Measurements from ENCODE around the gene PPP1R18.
"Not testable (repeated sequence)": the region's sequence is repeated elsewhere in the genome, so short reads cannot be mapped to it uniquely, and the experiment has no call there.

Gene PPP1R18

GRCh38 chr6:30724906-30725667, 38.6 kb upstream of the PPP1R18 start:
- no peak overlapping the region for H2AK5ac ChIP-seq (ENCODE audit: low read length)
- peaks cover 0 to 4% of the 10 kb centered on the region in 2 experiments for H3K4me1 ChIP-seq (ENCODE audit: control insufficient read depth in 1 of 2, insufficient read depth in 2 of 2, low read length in 2 of 2)
- H4K12ac ChIP-seq (ENCODE audit: low read depth, low read length): no peak overlapping the region
- H4K8ac ChIP-seq (ENCODE audit: low read depth, low read length): no peak overlapping the region
- H3K79me1 ChIP-seq (ENCODE audit: low read length): peaks cover 15% of the 10 kb centered on the region
- no peak overlapping the region for H3K9ac ChIP-seq (ENCODE audit: low read length)
- no peak overlapping the region for H3K4me3 ChIP-seq (ENCODE audit: low read depth, low read length)
- H3K23ac ChIP-seq (ENCODE audit: low read length): no peak overlapping the region
- no peak overlapping the region for H2BK5ac ChIP-seq (ENCODE audit: low read depth, low read length, poor library complexity)
- peaks cover 37 to 52% of the 10 kb centered on the region in 2 experiments for H3K36me3 ChIP-seq (ENCODE audit: control insufficient read depth in 1 of 2, insufficient read depth in 2 of 2, low read length in 2 of 2)
- peak overlapping the region; percentile 21 for H3K4me2 ChIP-seq (ENCODE audit: low read length)
- DNase-seq: no peak
- H3K14ac ChIP-seq (ENCODE audit: low read length): no peak overlapping the region
- WGBS (ENCODE audit: extremely low coverage, insufficient coverage, insufficient read length): no CpG with 5 or more reads among the region's 6 CpGs
- H3K4ac ChIP-seq (ENCODE audit: low read depth, low read length): no peak overlapping the region
- H2BK120ac ChIP-seq (ENCODE audit: insufficient read depth, low read length, poor library complexity): no peak overlapping the region
- H2AFZ ChIP-seq (ENCODE audit: insufficient read depth, low read length, poor library complexity): no peak overlapping the region
- H3K27ac ChIP-seq (ENCODE audit: low read depth, low read length): no peak overlapping the region
- no peak overlapping the region for H2BK12ac ChIP-seq (ENCODE audit: low read length)
- H3K9me3 ChIP-seq (ENCODE audit: insufficient read depth, low read depth, low read length): peaks cover 4% of the 10 kb centered on the region
- H3K27me3 ChIP-seq (ENCODE audit: insufficient read depth, low read length): no peaks in the 10 kb centered on the region
- peaks cover 14% of the 10 kb centered on the region for H3K79me2 ChIP-seq (ENCODE audit: control insufficient read depth, insufficient read depth, low read length, poor library complexity)
- no peak overlapping the region for H3K18ac ChIP-seq (ENCODE audit: low read length)
- no peak overlapping the region for H4K91ac ChIP-seq (ENCODE audit: low read depth, low read length)

- H3K27me3 ChIP-seq (ENCODE audit: insufficient read depth, low read length); H3K9me3 ChIP-seq (ENCODE audit: insufficient read depth, low read depth, low read length); H4K12ac ChIP-seq (ENCODE audit: low read depth, low read length); H2BK120ac ChIP-seq (ENCODE audit: insufficient read depth, low read length, poor library complexity); H3K14ac ChIP-seq (ENCODE audit: low read length); H3K27ac ChIP-seq (ENCODE audit: low read depth, low read length); H3K18ac ChIP-seq (ENCODE audit: low read length); H3K4me1 ChIP-seq (ENCODE audit: control insufficient read depth in 1 of 2, insufficient read depth in 2 of 2, low read length in 2 of 2); H2AFZ ChIP-seq (ENCODE audit: insufficient read depth, low read length, poor library complexity); H4K91ac ChIP-seq (ENCODE audit: low read depth, low read length); H2AK5ac ChIP-seq (ENCODE audit: low read length); H4K8ac ChIP-seq (ENCODE audit: low read depth, low read length); H3K23ac ChIP-seq (ENCODE audit: low read length); H3K4me2 ChIP-seq (ENCODE audit: low read length); DNase-seq; H2BK12ac ChIP-seq (ENCODE audit: low read length); H3K9ac ChIP-seq (ENCODE audit: low read length); H2BK5ac ChIP-seq (ENCODE audit: low read depth, low read length, poor library complexity): not testable (repeated sequence)
- H3K4ac ChIP-seq (ENCODE audit: low read depth, low read length): peak overlapping the region; percentile 8
- H3K4me3 ChIP-seq (ENCODE audit: low read depth, low read length): peak overlapping the region; percentile 39
- no CpG with 5 or more reads among the region's 29 CpGs for WGBS (ENCODE audit: extremely low coverage, insufficient coverage, insufficient read length)
- H3K79me1 ChIP-seq (ENCODE audit: low read length): peaks cover 20% of the 10 kb centered on the region
- peaks cover 17% of the 10 kb centered on the region for H3K79me2 ChIP-seq (ENCODE audit: control insufficient read depth, insufficient read depth, low read length, poor library complexity)
- peaks cover 33 to 44% of the 10 kb centered on the region in 2 experiments for H3K36me3 ChIP-seq (ENCODE audit: control insufficient read depth in 1 of 2, insufficient read depth in 2 of 2, low read length in 2 of 2)
These were observed 37.6 kb upstream of the PPP1R18 start for GRCh38 chr6:30723843-30724741.

GRCh38 chr6:30723159-30723842, 36.9 kb upstream of the PPP1R18 start:
- DNase-seq; H3K27me3 ChIP-seq (ENCODE audit: insufficient read depth, low read length); H4K91ac ChIP-seq (ENCODE audit: low read depth, low read length); H4K8ac ChIP-seq (ENCODE audit: low read depth, low read length); H3K9me3 ChIP-seq (ENCODE audit: insufficient read depth, low read depth, low read length); H2AK5ac ChIP-seq (ENCODE audit: low read length); H3K14ac ChIP-seq (ENCODE audit: low read length); H2BK12ac ChIP-seq (ENCODE audit: low read length); H3K27ac ChIP-seq (ENCODE audit: low read depth, low read length); H2BK120ac ChIP-seq (ENCODE audit: insufficient read depth, low read length, poor library complexity); H3K18ac ChIP-seq (ENCODE audit: low read length); H3K9ac ChIP-seq (ENCODE audit: low read length); H3K4me1 ChIP-seq (ENCODE audit: control insufficient read depth in 1 of 2, insufficient read depth in 2 of 2, low read length in 2 of 2); H3K23ac ChIP-seq (ENCODE audit: low read length); H2AFZ ChIP-seq (ENCODE audit: insufficient read depth, low read length, poor library complexity); H2BK5ac ChIP-seq (ENCODE audit: low read depth, low read length, poor library complexity); H4K12ac ChIP-seq (ENCODE audit: low read depth, low read length): not testable (repeated sequence)
- H3K4ac ChIP-seq (ENCODE audit: low read depth, low read length): peak overlapping the region; percentile 8
- no CpG with 5 or more reads among the region's 16 CpGs for WGBS (ENCODE audit: extremely low coverage, insufficient coverage, insufficient read length)
- peaks cover 17% of the 10 kb centered on the region for H3K79me2 ChIP-seq (ENCODE audit: control insufficient read depth, insufficient read depth, low read length, poor library complexity)
- H3K4me2 ChIP-seq (ENCODE audit: low read length): peak overlapping the region; percentile 60
- H3K4me3 ChIP-seq (ENCODE audit: low read depth, low read length): peak overlapping the region; percentile 39
- peaks cover 33 to 44% of the 10 kb centered on the region in 2 experiments for H3K36me3 ChIP-seq (ENCODE audit: control insufficient read depth in 1 of 2, insufficient read depth in 2 of 2, low read length in 2 of 2)
- peaks cover 20% of the 10 kb centered on the region for H3K79me1 ChIP-seq (ENCODE audit: low read length)

Data from trophoblast cell (in vitro differentiated cells and primary cell).